NCI-H146 treated with DMSO at 0.1 percent for 48 hours (cell line): ENCODE measurements around the gene SLC51B.
A peak's percentile ranks its signal among the peaks of the same experiment; 100 is the strongest.
"Not testable (repeated sequence)": the region's sequence is repeated elsewhere in the genome, so short reads cannot be mapped to it uniquely, and the experiment has no call there.

Experiments used
- DNase-seq: peaks from one replicate; lab custom pipeline; 2025; ENCODE audit not compliant: unreplicated experiment; lab: John Stamatoyannopoulos, UW

The SLC51B gene

DNA sequence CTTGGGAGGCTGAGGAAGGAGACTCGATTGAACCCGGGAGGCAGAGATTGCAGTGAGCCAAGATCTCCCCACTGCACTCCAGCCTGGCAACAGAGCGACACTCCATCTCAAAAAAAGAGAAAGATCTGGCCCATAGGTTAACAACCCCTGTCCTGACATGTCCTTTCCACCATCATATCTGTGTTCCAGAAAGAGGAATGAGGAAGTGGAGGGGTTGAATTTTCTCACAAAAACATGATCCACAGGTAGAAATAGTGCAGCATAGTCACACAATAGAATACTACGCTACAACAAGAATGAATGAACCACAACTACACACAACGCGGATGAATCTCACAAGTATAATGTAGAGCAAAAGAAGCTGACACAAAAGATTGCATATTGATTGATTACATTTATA is 4.7 kb upstream of the SLC51B start:
- no peak for DNase-seq

DNA sequence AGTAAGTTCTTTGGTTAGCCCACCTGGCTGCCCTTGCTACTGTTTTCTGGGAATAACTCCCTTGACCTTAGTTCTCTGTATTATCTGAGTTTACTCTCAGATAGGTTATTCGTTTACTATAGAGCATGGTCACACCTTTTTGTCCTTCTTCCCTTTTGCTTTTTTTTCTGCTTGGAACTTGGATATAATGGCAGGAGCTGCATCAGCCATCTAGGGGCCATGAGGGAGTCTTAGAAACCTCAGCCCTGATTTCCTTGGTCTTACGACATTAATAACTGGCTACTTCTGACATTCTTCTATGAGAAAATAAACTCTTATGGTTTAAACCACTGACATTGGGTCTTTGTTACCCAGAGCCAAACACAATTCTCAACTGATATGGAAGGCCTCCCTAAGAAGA is 3.4 kb upstream of the SLC51B start:
- no peak for DNase-seq

DNA sequence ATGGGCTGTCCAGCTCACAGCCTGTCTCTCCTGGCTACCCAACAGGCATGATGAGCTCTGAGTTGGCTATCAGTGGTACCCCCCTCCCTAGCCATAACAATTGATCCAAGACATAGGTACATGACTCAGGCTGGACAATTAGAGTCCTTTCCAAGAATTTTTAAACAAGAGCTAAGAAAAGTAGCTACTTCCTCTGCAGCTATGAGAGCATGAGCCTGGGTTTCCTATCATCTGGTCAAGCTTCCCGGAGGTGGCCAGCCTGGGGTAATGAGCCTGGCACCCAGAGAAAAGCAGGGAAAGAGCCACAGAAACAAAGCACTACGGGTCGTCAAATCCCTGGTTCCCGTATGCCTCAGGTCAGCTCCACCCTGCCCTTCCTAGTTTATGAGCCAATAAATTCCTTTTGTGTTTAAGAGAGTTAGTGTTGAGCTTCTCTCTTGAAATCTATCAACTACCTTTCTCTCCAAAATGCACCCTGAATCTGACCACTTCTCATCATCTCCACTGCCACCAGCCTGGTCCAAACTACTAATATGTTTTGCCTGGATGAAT is 2.3 kb upstream of the SLC51B start:
- DNase-seq: no peak

DNA sequence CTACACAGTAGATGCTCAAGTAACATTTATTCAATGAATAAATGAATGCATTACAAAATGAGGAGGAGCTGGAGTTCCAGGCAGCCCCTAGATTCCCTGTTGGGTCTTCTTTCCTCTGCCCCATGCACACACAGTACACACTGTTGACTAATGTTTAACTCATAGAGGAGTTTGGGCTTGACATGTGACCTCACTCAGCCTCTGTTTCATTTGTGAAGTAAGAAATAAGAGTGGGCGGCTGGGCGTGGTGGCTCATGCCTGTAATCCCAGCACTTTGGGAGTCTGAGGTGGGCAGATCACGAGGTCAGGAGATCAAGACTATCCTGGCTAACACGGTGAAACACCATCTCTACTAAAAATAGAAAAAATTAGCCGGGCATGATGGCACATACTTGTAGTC is 969 bp upstream of the SLC51B start:
- DNase-seq: not testable (repeated sequence)

DNA sequence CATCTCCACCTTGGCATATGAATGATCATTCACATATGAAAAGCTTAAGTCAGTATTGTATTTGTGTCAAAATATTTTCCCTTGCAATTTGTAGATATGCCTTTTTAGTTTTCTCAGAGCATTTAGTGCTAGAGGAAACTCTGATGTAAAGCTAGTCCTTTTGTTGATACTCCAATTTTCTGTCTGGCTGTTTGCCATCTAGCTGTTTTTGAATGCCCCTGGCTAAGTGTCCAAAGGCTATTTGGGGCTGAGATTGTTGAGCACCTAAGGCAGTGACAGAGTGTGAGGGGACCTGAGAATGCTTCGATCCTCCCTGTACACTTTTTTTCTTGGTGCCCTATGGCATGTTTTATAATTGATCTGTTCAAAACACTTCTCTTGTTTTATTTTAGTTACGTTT is 3.1 kb downstream of the SLC51B start:
- DNase-seq: no peak

DNA sequence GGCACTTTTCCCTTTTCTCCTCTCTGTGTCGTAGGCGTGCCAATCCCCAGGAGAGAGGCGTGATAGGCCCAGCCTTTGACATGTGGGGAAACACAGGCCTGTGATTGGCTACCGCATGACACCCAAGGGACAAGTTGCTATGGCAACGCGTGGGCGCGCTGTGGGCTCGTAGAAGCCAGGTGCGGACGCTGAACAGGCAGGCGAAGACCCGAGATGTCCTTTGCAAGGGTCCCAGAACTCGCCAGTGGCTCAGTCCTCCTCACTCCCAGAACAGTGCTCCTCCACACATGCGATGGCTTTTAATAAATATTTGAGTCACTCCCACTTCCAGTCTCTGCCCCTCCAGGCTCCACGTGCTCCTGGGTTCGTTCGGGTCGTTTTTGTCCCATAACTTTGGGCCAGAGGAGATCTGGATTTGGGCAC is 4.2 kb downstream of the SLC51B start:
- DNase-seq: peak; percentile 77

DNA sequence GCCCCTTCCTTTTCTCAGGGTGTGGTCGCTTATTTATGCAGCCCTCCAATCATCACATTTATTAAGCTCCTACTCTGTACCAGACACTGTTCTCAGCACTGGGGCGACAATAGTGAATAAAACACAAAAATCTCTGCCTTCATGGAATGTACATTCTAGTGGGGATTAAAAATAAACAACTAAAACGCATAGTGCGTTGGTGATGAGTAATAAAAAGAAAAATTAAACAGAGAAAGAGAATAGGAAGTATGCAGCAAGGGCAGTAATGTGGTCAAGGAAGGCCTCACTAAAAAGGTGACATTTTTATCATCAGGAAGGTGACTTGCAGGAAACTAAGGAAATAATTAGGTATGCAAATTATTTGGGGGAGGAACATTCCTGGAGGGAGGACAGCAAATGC is 5.1 kb downstream of the SLC51B start:
- DNase-seq: no peak

DNA sequence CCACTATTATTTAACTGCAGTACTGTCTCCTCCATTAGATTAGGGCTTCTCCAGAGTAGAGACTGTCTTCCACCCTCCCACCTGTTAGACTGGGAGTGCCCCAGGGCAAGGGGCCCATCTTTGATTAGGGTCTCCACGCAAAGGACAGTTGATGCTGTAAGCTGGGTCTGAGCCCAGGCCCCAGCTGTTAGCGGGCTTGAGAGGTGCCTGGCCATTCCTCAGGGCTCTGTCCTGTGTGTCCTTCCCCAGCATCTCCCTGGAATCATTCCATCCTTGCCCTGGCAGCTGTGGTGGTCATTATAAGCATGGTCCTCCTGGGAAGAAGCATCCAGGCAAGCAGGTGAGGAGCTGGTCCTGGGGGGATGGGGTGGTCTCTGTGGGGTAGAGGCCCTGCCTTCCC is 6.1 kb downstream of the SLC51B start:
- no peak for DNase-seq

DNA sequence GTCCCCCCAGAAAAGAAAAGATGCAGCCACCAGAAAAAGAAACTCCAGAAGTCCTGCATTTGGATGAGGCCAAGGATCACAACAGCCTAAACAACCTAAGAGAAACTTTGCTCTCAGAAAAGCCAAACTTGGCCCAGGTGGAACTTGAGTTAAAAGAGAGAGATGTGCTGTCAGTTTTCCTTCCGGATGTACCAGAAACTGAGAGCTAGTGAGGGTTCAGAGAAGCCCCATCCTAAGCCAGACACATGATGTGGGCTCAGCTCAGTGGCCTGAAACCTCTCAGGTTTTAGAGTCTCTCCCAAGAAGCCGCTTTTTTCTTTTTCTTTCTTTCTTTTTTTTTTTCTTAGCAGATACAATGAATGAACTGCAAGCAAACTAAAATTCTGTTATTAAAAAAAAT is 7.8 kb downstream of the SLC51B start:
- DNase-seq: no peak

DNA sequence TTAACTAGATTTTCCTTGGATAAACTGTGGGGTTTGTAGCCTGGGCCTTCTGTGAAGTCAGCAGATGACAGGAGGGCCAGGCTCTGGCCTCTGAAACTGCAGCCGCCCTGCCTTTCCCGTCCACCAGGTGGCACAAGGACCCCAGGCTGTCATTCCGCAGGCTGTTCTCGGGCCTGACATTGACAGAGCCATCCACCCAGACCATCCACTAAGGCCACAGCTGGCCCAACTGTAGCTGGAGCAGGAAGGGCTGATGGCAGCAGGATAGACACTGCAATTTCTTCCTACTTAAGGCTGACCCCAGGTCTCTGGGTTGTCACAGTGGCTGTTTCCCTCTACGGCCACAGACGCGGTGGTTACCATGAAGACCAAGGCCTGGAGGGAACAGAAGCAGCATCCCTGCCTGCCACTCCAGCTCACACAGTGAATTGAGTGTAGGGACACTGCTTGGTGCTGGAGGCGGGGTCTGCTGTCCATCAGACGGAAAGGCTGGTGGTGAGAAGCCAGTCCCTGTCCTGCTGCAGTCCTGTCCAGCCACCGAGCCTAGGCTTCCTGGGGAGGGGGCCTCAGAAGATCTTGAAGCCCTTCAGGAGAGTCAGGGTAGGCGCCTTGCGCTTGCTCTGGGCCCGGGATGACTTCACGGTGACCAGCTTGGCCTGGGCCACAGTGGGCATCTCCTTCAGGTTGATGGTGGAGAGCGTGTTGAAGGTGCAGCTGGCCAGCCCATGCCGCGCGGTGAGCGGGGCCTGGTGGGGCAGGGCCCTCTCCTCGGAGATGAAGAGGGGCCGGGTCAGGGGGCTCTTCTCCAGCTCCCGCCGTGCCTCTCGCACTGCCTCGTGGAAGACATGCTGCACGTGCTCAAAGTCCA is 9.4 kb downstream of the SLC51B start:
- peak; percentile 15 for DNase-seq

DNA sequence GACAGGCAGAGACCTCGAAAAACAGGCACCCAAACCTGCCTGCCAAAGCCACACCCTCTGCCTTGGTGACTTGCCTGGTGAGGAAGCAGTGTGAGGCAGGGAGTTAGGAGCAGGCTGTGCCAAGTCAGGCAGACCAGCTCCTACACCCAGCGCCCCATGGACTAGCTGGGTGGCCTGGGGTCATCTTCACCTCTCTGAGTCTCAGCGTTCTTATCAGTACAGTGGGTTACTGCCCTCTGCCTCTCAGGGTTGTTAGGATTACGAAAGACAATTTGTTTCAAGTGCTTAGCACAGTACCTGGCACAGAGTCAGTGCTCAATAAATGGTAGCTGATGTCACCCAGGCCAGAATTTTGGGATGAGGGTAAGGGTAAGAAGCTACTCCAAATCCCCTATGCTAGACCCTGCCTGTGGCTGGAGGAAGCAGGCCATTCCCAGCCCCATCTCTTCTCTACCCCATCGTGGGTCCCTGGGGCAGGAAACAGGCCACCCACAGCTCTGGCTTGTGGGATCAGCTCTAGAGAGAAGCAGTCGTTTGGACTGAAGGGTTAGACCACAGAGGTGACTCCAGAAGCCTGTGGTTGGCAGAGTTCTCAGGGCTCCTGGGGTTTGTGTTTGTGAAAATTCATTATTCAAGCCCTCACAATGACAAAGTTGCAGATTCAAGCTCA is 10.1 kb downstream of the SLC51B start:
- no peak for DNase-seq

DNA sequence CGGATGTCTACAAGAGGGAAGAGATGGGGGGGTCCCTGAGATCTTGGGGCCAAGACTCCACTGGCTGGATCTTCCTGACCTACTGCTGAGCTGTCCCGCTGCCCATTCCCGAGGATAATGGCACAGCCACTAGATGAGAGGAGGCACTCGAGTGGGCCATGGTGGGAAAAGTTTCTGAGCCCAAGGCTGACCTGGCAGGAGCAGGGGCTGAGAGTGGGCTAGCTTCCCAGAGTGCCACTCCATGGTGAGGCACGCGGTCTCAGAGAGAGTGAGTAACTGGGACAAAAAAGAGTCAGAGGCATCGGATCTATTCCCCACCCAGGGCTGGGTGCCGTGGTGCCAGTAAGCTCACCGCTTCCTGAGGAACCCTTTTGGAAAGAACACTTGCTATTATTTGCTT is 10.9 kb downstream of the SLC51B start:
- DNase-seq: no peak

DNA sequence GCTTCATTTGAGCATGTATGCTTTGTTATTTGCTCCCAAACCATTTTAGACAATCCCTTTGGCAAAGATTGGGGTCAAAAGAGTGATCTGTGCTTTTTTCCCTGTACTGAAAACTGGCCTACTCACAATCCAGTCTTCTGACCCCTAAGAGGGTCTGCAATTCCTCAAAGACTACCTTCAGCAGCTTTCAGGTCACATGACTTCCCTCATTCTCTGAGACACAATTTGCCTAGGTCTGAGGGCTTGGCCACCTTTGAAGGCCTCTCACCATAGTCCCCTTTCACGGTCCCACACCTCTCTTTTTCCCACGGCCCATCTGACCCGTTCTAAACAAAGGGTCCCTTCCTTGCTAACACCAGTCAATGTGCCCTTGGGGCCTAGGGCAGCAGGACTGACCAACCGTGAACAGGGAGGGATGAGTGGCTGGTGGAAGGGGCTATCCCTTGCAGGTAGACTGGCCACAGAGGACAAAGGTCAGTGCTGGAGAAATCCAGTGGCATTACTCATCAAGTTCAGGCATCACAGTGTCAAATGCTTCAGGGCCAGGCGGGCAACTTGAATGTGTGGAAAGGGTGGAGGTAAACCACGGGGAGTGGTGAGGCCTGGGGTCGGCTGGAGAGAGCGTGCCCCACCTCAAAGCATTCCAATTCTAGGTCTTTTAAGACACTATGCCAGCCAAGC is 11.8 kb downstream of the SLC51B start:
- DNase-seq: no peak

DNA sequence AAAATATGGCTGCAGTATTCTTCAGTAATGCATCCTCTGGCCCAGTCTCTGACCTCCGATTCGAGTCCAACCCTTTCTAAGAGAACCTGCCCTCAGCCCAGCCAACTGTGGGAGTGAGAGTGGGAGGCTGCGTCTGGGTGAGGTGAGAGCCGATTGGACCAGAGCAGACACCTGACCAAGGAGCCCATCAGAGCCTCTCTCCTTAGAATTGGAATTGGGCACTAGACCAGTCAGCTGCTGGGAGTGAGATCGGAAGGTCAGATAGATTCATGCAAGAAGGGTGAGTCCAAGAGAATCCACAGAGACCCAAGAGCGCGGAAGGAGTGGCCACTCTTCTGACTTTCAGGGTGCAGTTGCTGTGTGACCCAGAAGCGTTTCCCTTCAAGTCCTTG is 12.4 kb downstream of the SLC51B start:
- no peak for DNase-seq

DNA sequence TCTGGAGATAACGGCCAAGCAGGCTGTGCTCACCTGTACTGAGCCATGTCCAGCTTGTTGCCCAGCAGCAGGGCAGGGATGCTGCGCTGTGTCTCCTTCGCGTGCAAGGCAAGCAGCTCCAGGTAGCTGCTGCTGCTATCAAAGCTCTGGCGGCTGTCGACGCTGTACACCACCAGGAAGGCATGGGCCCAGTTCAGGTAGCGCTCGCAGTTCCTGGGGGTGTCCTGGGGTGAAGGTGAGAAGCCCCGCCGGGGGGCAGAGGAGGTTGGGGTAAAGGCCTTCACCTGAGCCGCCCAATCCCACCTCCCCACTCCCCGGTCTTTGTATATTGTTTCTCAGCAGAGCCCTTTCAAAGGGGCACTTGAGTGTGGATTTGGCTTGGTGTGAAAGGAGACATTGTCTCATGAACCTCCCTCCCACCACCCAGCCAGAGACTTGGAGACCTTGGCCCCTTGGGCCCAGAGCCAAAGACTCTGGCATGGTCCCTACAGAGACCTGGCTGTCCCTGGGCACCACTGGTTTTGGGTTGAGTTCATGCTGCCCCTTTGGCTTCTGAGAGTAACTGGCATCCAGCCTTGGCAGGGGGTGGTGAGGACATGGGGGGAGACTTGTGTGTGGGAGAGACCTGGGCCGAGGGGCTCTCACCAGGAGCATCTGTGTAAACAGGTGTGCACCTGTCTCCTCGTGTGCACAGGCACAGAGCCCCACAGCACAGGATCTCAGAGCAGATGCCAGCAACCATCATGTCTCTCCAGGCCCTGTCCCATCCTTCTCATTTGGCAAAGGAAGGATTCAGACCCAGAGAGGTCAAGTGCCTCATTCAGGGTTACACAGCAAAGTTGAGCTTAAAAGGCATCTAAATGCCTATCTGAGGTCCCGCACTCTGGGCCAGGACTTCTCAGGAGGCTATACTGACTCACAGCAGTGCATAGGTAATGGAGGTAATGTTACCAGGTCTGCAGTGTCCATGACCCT is 13.5 kb downstream of the SLC51B start:
- no peak for DNase-seq

DNA sequence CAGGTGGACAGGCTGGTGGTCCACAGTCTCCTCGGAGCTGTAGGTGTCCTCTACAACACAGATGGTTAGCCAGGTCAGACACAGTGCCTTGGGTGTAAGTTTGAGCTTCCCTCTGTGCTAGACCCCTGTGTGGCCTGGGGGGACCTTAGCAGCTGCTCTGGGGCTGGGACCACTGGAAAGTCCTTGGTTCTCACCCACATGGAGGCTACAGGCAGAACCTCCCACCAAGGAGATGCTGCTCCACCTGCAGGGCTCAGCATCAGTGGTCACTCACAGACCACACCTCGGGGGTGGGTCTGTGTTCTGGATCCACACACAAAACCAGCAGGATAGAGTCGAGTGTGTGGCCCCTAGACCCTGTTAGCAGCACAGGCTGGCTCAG is 14.2 kb downstream of the SLC51B start:
- no peak for DNase-seq

DNA sequence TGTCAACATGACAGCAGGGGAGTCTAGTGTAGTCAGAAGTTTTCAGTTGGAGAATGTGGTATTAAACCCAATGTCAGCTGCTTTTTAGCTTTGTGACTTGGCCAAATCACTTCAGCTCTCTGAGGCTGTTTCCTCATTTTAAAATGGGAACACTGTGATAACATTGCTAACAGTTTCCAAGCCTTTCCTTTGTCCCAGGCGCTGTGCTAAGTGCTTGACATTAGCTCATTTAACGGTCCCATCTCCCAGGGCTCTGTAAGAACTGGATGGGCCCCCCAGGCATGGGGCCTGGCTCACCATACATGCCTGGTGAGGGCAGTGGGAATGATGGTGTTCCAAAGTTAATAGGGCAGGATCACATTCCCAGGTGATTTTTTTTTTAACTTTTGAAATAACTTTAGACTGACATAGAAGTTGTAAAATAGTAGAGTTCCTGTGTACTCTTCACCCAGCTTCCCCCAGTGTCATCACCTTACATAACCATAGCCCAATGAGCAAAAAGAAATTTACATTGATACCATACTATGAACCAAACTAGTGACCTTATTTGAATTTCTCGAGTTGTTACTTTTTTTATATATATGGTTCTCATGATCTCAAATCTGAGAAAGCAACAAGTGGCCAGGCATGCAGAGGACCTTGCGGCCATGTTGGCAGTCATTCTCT is 14.9 kb downstream of the SLC51B start:
- DNase-seq: no peak

DNA sequence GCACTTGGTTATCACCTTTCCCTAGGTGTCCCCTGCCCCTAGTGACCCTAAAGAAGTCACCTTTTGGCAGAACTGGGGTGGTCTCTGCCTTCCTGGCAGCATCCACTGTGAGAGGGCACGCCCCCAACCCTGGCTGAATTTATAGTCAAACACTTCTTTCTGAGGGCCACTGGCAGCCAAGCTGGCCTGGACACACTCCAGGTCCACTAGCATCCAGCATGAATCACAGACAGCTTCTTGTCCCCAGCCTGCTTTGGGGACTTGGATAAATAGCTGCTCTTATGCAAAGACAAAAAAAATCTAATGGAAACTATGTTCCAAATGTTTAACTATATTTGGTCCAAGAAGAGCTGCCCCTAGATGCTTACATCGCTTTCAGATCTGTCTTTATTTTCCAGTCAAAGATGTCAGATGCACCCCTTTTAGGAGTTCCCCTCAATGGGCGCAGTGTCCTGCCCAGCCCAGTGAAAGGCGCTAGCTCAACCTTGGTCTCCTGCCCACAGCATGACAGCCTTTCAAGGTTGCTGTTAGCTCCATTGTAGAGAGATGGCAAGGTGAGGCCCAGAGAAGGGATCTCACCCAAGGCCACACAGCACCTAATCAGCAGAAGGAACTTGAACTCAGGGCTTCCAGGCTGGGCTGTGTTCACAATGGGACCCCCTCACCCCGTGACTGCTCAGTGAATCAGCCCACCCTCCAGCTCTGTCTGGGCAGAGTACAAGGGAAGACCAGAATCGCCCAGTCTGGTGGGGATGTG is 15.6 kb downstream of the SLC51B start:
- DNase-seq: no peak

DNA sequence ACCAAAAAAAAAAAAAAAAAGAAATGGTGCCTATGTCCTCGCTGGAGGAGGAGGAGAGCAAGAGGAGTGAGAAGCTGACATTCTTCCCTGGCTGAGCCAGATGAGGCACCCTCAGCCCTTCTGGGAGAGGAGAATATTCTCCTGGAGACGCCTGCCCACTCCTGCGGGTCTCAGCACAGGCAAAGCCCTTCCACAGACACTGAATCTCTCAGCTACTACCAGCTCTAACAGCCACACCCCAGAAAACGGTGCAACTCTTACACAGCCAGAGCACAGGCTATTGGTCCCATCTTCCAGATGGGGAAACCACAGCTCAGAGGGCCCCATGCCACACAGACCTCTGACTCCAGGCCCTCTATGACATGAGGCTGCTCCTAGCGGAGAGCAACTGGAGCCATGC is 16.9 kb downstream of the SLC51B start:
- no peak for DNase-seq
